C4-2B (cell line): ENCODE measurements around the gene FBXO21.

ENCODE experiments used
- H3K27ac ChIP-seq: fragments of 450-650 bp; 2 replicates; pipeline ENCODE4 v1.5.1; 2017
- ZFX ChIP-seq: fragments of 450-650 bp; IDR thresholded peaks from 2 replicates; pipeline ENCODE4 v1.6.1; 2017
- TF ChIP-seq, protein P1 (sequence below): fragments of 450-650 bp; conservative IDR thresholded peaks from 2 replicates; pipeline ENCODE4 v1.5.1; 2017; ENCODE audit warnings: mild to moderate bottlenecking

The FBXO21 gene

DNA sequence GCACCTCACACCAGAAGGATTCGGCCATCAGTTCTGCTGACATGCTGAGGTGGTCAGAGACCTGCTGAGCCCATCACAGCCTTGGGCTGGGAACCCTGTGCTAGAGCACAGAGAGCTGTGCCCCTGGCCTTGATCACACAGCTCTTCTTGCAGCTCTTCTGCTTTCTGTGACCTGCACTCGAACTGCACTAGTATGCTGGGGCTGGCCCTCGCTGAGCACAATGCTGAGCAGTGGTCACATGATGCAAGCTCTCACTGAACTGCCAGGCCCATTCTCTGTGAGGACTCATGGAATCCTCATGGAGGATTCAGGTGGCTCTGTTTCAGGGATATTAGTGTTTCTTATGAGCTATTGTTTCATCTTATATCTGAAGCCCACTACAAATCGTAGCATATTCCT lies 22.5 kb downstream of the FBXO21 start:
- TF ChIP-seq, protein P1, sequence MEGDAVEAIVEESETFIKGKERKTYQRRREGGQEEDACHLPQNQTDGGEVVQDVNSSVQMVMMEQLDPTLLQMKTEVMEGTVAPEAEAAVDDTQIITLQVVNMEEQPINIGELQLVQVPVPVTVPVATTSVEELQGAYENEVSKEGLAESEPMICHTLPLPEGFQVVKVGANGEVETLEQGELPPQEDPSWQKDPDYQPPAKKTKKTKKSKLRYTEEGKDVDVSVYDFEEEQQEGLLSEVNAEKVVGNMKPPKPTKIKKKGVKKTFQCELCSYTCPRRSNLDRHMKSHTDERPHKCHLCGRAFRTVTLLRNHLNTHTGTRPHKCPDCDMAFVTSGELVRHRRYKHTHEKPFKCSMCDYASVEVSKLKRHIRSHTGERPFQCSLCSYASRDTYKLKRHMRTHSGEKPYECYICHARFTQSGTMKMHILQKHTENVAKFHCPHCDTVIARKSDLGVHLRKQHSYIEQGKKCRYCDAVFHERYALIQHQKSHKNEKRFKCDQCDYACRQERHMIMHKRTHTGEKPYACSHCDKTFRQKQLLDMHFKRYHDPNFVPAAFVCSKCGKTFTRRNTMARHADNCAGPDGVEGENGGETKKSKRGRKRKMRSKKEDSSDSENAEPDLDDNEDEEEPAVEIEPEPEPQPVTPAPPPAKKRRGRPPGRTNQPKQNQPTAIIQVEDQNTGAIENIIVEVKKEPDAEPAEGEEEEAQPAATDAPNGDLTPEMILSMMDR = no peak
- no peak for TF ChIP-seq ZFX
- H3K27ac ChIP-seq = no peak overlapping the region

DNA sequence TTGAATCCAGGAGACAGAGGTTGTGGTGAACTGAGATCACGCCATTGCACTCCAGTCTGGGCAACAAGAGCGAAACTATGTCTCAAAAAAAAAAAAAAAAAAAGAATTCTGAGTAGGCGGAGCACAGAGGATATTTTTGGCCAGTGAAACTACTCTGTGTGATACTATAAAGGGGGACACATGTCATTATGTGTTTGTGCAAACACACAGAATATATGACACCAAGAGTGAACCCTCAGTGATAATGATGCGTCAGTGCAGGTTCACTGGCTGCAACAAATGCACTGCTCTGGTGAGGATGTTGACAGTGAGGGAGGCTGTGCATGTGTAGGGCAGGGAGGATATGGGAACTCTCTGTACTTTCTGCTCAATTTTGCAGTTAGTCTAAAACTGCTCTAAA lies 24.2 kb downstream of the FBXO21 start:
- peak overlapping the region; percentile 53; the same call in 1 of the 2 replicates for H3K27ac ChIP-seq
- no peak for TF ChIP-seq ZFX
- TF ChIP-seq, protein P1 = no peak

DNA sequence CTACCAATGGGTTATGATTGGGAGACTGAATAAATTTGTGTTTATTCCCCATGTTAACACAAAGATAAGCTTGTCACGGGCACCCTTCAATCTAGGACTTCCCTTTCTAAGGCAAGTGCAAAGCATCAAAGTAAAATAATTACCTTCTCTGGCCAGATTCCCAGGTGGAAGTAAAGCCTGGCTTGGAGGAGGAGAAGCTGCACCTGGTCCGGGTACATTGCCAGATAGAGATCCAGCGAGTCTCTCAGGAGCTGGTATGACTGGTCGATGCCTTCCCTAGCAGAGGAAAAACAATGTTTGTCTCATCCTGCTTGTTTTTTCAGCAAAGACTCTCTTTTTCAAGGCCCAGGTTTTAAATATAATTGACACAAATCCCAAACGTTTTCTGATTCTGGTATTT lies 24.9 kb downstream of the FBXO21 start:
- TF ChIP-seq ZFX = no peak
- TF ChIP-seq, protein P1 = no peak
- peak overlapping the region; percentile 53 for H3K27ac ChIP-seq

DNA sequence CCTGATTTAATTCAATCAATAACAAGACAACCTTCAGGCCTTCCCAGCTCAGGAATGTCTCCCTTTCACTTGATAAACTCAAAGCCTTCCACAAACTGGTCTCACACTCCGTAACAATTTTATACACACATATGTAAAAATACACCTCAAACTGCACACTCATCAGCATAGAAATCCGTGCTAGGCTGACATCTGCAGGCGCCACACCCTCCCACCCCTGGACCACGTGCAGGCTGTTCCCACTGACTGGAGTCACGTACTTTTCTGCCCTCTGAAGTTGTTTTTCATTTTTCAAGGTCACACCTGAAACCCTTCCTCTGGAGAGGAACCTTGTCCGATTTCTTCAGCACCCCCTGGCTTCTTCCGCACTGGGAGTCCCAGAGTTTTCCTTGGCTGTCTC lies 27.6 kb downstream of the FBXO21 start:
- TF ChIP-seq, protein P1 = no peak
- TF ChIP-seq ZFX = no peak
- H3K27ac ChIP-seq = no peak overlapping the region

DNA sequence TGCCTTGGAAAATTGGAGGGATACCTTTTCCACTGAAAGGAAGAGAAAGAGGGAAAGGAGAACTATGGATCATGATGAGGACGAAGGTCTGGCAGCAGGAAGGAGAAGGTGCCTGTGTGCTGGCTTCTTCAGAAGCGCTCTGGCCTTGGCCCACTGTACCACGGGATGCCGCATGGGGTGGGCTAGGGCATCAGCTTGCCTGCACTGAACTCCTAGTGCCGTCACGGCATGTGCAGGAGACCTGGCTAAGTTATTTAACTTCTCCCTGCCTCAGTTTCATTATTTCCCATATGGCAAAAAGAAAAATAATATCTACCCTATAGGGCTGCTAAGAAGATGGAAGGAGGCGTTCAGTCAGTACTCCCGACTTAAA lies 28.1 kb downstream of the FBXO21 start:
- TF ChIP-seq, protein P1 = no peak
- no peak for TF ChIP-seq ZFX
- H3K27ac ChIP-seq = no peak overlapping the region

DNA sequence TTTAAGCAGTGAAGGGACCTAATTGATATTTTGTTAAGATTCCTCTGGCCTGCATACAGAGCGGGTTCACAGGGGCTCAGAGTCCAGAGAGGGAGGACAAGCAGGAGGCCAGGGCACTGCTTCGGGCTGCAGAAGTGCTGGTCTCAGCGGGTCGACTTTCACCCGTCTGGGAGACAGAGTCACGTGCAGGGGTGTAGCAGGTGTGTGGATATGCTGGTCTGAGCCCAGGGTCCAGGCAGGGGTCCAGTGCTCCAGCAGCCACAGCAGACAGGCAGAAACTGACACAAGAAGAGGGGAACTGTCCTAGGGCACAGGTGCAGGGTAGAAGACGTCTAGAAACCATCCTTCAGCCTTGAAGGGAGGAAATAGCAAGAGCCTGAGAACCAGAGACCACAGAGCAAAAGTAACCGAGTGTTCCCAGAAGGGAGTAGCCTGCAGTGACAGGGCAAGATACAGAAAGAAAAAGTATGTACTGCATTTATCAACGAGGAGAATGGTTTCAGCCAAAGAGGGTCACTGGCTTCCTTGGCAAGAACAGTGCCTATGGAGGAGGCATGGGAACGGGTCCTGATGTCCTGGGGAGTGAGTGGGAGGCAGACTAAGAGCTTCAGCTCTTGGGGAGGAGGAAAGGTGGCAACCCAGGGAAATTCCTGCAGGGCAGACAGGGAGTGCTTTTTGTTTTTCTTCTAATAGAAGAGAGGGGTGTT lies 28.7 kb downstream of the FBXO21 start:
- H3K27ac ChIP-seq = no peak overlapping the region
- no peak for TF ChIP-seq ZFX
- TF ChIP-seq, protein P1 = no peak

DNA sequence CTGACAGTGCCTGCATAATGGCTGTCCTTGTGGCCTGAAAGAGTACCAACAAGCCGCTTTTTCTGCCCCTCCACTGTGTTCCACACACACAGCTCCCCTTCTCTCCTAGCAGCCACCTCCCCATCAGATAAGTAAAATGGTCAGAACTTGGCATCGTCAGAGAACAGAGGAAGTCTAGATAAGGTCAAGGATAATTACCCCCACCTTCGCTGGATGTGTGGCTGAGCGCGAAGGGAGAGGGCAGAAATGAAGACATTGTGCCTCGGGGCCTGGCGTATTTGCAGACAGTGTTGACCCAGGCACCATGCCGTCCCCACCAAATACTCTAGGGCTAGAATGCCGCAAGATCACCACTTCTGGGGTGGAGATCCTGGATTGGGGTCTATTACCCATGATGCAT lies 30.6 kb downstream of the FBXO21 start:
- no peak for TF ChIP-seq ZFX
- TF ChIP-seq, protein P1 = no peak

More for the DNA sequence above, 30.6 kb downstream of the FBXO21 start:
- H3K27ac ChIP-seq = no peak overlapping the region
